GM12878 (cell line): Measurements from ENCODE around the gene BRAF. TPM values are rescaled to one million over a fixed set of nuclear protein-coding genes. Genes with fewer than 3 reads are reported as not detected.

ENCODE experiments used
- ATAC-seq: fragments of 200-7000 bp; cut with Tn5 transposase; 3 replicates; pipeline ENCODE4 v1.9.1; 2020; ENCODE audit warnings: mild to moderate bottlenecking, moderate library complexity
- BruUV-seq: library from RNA; stranded (reverse); fragments of 400-500 nt; replicated peaks from 2 replicates; lab custom pipeline; 2021; lab: Mats Ljungman, UMichigan
- CTCF ChIA-PET: fragments of 300-600 bp; sonication (Branson Sonifier 250); formaldehyde crosslinking; extraction: SDS; loops from one replicate; lab custom pipeline; 2021; ENCODE audit warnings: inconsistent platforms; lab: Yijun Ruan, JAX
- POLR2A ChIA-PET: fragments of 350-600 bp; formaldehyde crosslinking; extraction: SDS; loops from one replicate; lab custom pipeline; 2021; ENCODE audit warnings: inconsistent platforms; lab: Charles Lee
- RAD21 ChIA-PET: fragments of 300-600 bp; sonication (Branson Sonifier 250); formaldehyde crosslinking; loops from one replicate; lab custom pipeline; 2023; ENCODE audit warnings: antibody characterized with exemption; ENCODE audit not compliant: unreplicated experiment; lab: Charles Lee
- SMC1A ChIA-PET: fragments of 300-600 bp; sonication (Branson Sonifier 250); formaldehyde crosslinking; loops from one replicate; lab custom pipeline; 2023; ENCODE audit not compliant: unreplicated experiment, uncharacterized antibody; lab: Charles Lee
- DNase-seq: peaks from one replicate; pipeline ENCODE4 v3.0.0-alpha.2; 2011; ENCODE audit warnings: low read depth, low spot score
- FAIRE-seq: peaks from 3 replicates; lab custom pipeline; 2011; peaks lifted over from hg19 to GRCh38; lab: Jason Lieb, UNC
- H2AFZ ChIP-seq: 2 replicates; pipeline ENCODE4 v1.6.0; 2011; ENCODE audit warnings: low read depth, low read length, control low read depth; ENCODE audit not compliant: control insufficient read depth
- H3K27ac ChIP-seq: 2 replicates; pipeline ENCODE4 v1.5.1; 2011; ENCODE audit warnings: control low read depth; ENCODE audit not compliant: control insufficient read depth, insufficient read depth
- H3K27me3 ChIP-seq, 2 experiments: replicated peaks in 1 of 2; 2 replicates each; pipeline versions ENCODE4 v1.6.0 to v1.6.1; 2011; ENCODE audit warnings: low read length in 1 of 2; ENCODE audit not compliant: control insufficient read depth in 2 of 2, insufficient read depth in 2 of 2
- H3K36me3 ChIP-seq, 2 experiments: 2 replicates each; pipeline ENCODE4 v1.5.1; 2011; ENCODE audit warnings: low read length in 1 of 2; ENCODE audit not compliant: control insufficient read depth in 2 of 2, insufficient read depth in 2 of 2
- H3K4me1 ChIP-seq: 2 replicates; pipeline ENCODE4 v1.6.1; 2011; ENCODE audit warnings: mild to moderate bottlenecking, low read length, moderate library complexity, mixed read lengths; ENCODE audit not compliant: control insufficient read depth, insufficient read depth
- H3K4me2 ChIP-seq: 2 replicates; pipeline ENCODE4 v1.6.0; 2011; ENCODE audit warnings: control low read depth; ENCODE audit not compliant: control insufficient read depth, insufficient read depth
- H3K4me3 ChIP-seq: fragments of 200-600 bp; sonication (generic); 2 replicates; pipeline ENCODE4 v1.5.1; 2016
- H3K79me2 ChIP-seq: 2 replicates; pipeline ENCODE4 v1.6.0; 2011; ENCODE audit warnings: low read length; ENCODE audit not compliant: control insufficient read depth, insufficient read depth
- H3K9ac ChIP-seq: 2 replicates; pipeline ENCODE4 v1.8.0; 2011; ENCODE audit warnings: low read length, control low read depth, mixed read lengths; ENCODE audit not compliant: control insufficient read depth, insufficient read depth
- H3K9me3 ChIP-seq: replicated peaks from 3 replicates; pipeline ENCODE4 v1.5.1; 2011; ENCODE audit warnings: mild to moderate bottlenecking, low read length; ENCODE audit not compliant: control insufficient read depth, insufficient read depth
- H4K20me1 ChIP-seq: 2 replicates; pipeline ENCODE4 v1.6.0; 2011; ENCODE audit not compliant: control insufficient read depth, insufficient read depth
- ASH2L ChIP-seq: fragments of 300-600, 200-600 bp; sonication (generic); IDR thresholded peaks from 2 replicates; pipeline ENCODE4 v1.6.1; 2017; ENCODE audit warnings: low read depth, mild to moderate bottlenecking, borderline replicate concordance
- CEBPB ChIP-seq, 2 experiments: fragments of 150-350 bp in 1 of 2; IDR thresholded peaks; 2 replicates each; pipeline ENCODE4 v1.6.1; 2012 to 2014; ENCODE audit warnings: low read depth in 2 of 2, low read length in 2 of 2, borderline replicate concordance in 1 of 2, inconsistent platforms in 1 of 2
- CHD4 ChIP-seq: fragments of 200-600 bp; sonication (generic); IDR thresholded peaks from 2 replicates; pipeline ENCODE4 v1.6.1; 2016; ENCODE audit warnings: mild to moderate bottlenecking
- DPF2 ChIP-seq: fragments of 450-650 bp; IDR thresholded peaks from 2 replicates; pipeline ENCODE4 v1.6.1; 2017; ENCODE audit warnings: mild to moderate bottlenecking
- MLLT1 ChIP-seq: fragments of 450-650 bp; IDR thresholded peaks from 2 replicates; pipeline ENCODE4 v1.6.1; 2016; ENCODE audit warnings: mild to moderate bottlenecking
- MTA2 ChIP-seq: fragments of 450-650 bp; IDR thresholded peaks from 2 replicates; pipeline ENCODE4 v1.6.1; 2016; ENCODE audit warnings: low read depth, mild to moderate bottlenecking, moderate library complexity
- NFYA ChIP-seq: IDR thresholded peaks from 2 replicates; pipeline ENCODE4 v1.6.1; 2011; ENCODE audit warnings: low read depth, mild to moderate bottlenecking, low read length, improper control_type of control experiment, borderline replicate concordance
- PML ChIP-seq: IDR thresholded peaks from 2 replicates; pipeline ENCODE4 v1.6.1; 2012; ENCODE audit warnings: low read length, inconsistent platforms
- POU2F2 ChIP-seq: IDR thresholded peaks from 3 replicates; pipeline ENCODE4 v1.6.1; 2011; ENCODE audit warnings: low read depth, mild to moderate bottlenecking, low read length, borderline replicate concordance
- RB1 ChIP-seq: fragments of 450-650 bp; formaldehyde crosslinking; IDR thresholded peaks from 2 replicates; pipeline ENCODE4 v1.6.1; 2017; ENCODE audit warnings: mild to moderate bottlenecking, borderline replicate concordance
- TCF3 ChIP-seq: IDR thresholded peaks from 2 replicates; pipeline ENCODE4 v1.6.1; 2012; ENCODE audit warnings: low read depth, mild to moderate bottlenecking, low read length, borderline replicate concordance; ENCODE audit not compliant: insufficient read depth
- WRNIP1 ChIP-seq: IDR thresholded peaks from 2 replicates; pipeline ENCODE4 v1.6.1; 2011; ENCODE audit warnings: low read depth, low read length, improper control_type of control experiment, borderline replicate concordance
- ZNF622 ChIP-seq: fragments of 450-650 bp; IDR thresholded peaks from 2 replicates; pipeline ENCODE4 v1.6.1; 2017; ENCODE audit warnings: mild to moderate bottlenecking, inconsistent platforms
- WGBS: methylation state at CpG from one replicate; pipeline ENCODE4 v1.1.6; 2016; ENCODE audit warnings: low lambda C conversion rate; ENCODE audit not compliant: insufficient replicate concordance, insufficient coverage; ENCODE audit errors: missing lambda C conversion rate; 5-methylcytosine and 5-hydroxymethylcytosine counted together
- in situ Hi-C: fragments of 300-500 bp; cut with MboI; formaldehyde crosslinking; loops from 9 replicates; pipeline ENCODE4 v1.14.3; 2018; ENCODE audit warnings: mixed read lengths
- intact Hi-C: fragments of 100-400 bp; cut with micrococcal nuclease; formaldehyde crosslinking; loops from one replicate; pipeline ENCODE4 v1.14.2; 2022; ENCODE audit not compliant: unreplicated experiment
- polyA plus RNA-seq, 11 experiments: library from polyadenylated mRNA; depleted of rRNA in 4 of 11; unstranded in 6 of 11; stranded (reverse) in 5 of 11; fragments of >200 nt; fragmentation: Nextera tagmentation in 4 of 11; fragmentation: Illumina TruSeq in 1 of 11; extraction: Ambion mirVana in 4 of 11; extraction: Trizol in 1 of 11; gene quantifications; 1 replicate in 1 of 11; 2 replicates in 10 of 11; pipeline versions ENCODE4 v1.2.1 to v1.2.3, GENCODE V29; 2011 to 2016; ENCODE audit warnings: inconsistent platforms in 2 of 11, missing spikeins in 2 of 11, low read depth in 1 of 11
- total RNA-seq, 4 experiments: library from RNA; depleted of rRNA in 3 of 4; stranded (reverse); fragments of >200 nt in 3 of 4; fragmentation: Illumina TruSeq in 1 of 4; extraction: Trizol in 1 of 4; gene quantifications; 2 replicates each; pipeline versions ENCODE4 v1.2.1 to v1.2.3, GENCODE V29; 2013 to 2021

Gene BRAF
- total and polyA plus RNA-seq, 10 of the 15 experiments (the other 5 are each of a cell fraction or from before 2014, with no cell fraction given): 2.6 to 31.0 (median 10.6) TPM

DNA sequence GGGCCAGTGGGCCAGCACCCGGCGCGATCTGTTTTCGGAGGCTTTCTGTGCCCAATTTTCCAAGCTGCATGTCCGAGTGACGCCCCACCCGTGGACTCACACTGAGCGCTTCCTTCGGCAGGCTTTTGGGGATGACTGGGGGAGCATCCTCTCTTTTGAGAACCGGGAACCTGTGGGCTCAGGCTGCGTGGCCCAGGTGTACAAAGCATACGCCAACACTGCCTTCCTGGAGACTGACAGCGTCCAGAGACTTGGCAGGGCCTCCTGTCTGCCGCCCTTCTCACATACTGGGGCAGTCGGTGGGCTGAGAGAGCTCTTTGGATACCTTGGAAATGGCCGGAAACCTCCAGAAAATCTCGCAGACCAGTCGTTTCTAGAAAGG is 251.0 kb downstream of the BRAF start:
- 6% methylated on average over 18 of the region's 18 CpGs for WGBS
- ATAC-seq: peak; percentile 20
- H3K9ac ChIP-seq: peak overlapping the region; percentile 76; the same call in 1 of the 2 replicates
- TF ChIP-seq PML (no peak), CHD4 (no peak), TCF3 (no peak), NFYA (no peak), WRNIP1 (no peak), CEBPB (IDR thresholded peaks at IDR 0.05; ENCODE audit: borderline replicate concordance in 1 of 2, low read depth in 2 of 2, low read length in 2 of 2) (no peak), RB1 (no peak), ZNF622 (no peak), ASH2L (no peak), POU2F2 (no peak), DPF2 (no peak), MTA2 (no peak), MLLT1 (no peak)
- TF ChIP-seq, all 136 proteins: peak for 0
- Histone ChIP-seq H3K27me3 (no peaks in the 10 kb centered on the region), H3K79me2 (no peaks in the 10 kb centered on the region; the same call in 1 of the 2 replicates), H4K20me1 (no peaks in the 10 kb centered on the region), H3K36me3 (0 out of 4 replicates have a peak, but pooled peaks cover 0 to 2% of the 10 kb centered on the region in 2 experiments), H3K27ac (peak overlapping the region; percentile 65), H3K9me3 (no peaks in the 10 kb centered on the region), H3K4me1 (peaks cover 39% of the 10 kb centered on the region), H2AFZ (peak overlapping the region; percentile 86), H3K4me3 (peak overlapping the region; percentile 82), H3K4me2 (peak overlapping the region; percentile 98)
- ChIA-PET SMC1A (interaction anchor here (1.2 to 4.8 kb wide), 8 partner anchors 10 to 339 kb away, joined by 3 to 57 read pairs (median 9); partner anchors contain the start of gene MRPS33), POLR2A (interaction anchor here (0.9 to 1.4 kb wide), 4 partner anchors 12 to 337 kb away, joined by 3 to 4 read pairs (median 3); no protein-coding TSS in a partner anchor), RAD21 (interaction anchor here (0.5 to 3.5 kb wide), 4 partner anchors 17 to 395 kb away, joined by 3 to 17 read pairs (median 8); partner anchors contain the start of genes MRPS33 and NDUFB2), CTCF (interaction anchor here (1.0 to 5.6 kb wide), 13 partner anchors 13 to 976 kb away, joined by 3 to 88 read pairs (median 4); partner anchors contain the start of genes MRPS33 and NDUFB2)
- in situ Hi-C loops (loop anchor here (10.0 kb wide), 1 partner anchor 341 kb away; the partner anchor contains the start of gene MRPS33), intact Hi-C loops (no loop called here)
- DNase-seq (no peak), FAIRE-seq (no peak)
- TSS peak; percentile 63 for BruUV-seq
